Measurements from ENCODE around the gene TNFRSF18. TPM values are rescaled to one million over a fixed set of nuclear protein-coding genes. Genes with fewer than 3 reads are reported as not detected.

The TNFRSF18 gene
- total RNA-seq, 2 experiments from 2014 or later: 126 to 135 TPM

DNA sequence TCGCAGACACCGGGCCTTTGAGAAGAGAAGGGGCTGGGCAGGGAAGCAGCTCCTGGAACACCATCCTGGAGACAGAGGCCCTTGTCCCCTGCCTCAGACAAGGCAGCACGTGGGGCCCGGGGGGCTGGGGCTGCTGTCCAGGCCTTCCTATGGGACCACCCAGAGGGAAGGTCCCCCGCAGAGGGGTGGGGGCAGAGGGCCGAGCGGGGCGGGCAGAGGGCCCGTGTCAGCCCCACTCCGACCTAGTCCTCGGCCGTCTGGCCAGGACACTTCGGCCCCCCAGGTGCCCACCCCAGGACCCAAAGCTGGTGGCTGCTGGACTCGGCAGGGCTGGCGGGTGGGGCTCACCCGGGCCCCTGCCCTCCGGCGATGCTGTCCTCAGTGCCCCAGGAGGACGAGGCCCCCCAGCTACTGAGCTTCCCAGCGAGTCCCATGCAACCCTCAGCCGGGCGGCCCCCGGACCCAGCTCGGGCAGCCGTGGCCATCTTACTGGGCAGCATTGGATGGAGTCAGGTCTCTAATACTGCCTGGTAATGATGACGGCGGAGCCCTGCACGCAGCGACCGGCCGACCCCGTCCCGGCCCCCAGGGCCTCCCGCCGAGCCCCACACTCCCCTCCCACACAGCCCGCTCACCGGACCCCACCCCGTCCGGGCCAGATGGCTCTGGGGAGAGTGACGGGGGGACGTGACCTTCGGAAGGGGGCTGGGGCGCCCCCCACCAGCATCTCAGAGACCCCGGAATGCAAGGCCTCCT is 39.6 kb downstream of the TNFRSF18 start:
- H3K36me3 Mint-ChIP-seq (ENCODE audit: low read depth): no peaks in the 10 kb centered on the region
- no peak overlapping the region for H3K4me3 Mint-ChIP-seq
- no peak overlapping the region for H3K27ac Mint-ChIP-seq
- ATAC-seq (no peak), DNase-seq (no peak)
- H3K27me3 Mint-ChIP-seq: peaks cover 4% of the 10 kb centered on the region
- H3K4me1 Mint-ChIP-seq (ENCODE audit: low read depth): peaks cover 6% of the 10 kb centered on the region
- H3K9me3 Mint-ChIP-seq: no peaks in the 10 kb centered on the region
- TF ChIP-seq, protein P1, sequence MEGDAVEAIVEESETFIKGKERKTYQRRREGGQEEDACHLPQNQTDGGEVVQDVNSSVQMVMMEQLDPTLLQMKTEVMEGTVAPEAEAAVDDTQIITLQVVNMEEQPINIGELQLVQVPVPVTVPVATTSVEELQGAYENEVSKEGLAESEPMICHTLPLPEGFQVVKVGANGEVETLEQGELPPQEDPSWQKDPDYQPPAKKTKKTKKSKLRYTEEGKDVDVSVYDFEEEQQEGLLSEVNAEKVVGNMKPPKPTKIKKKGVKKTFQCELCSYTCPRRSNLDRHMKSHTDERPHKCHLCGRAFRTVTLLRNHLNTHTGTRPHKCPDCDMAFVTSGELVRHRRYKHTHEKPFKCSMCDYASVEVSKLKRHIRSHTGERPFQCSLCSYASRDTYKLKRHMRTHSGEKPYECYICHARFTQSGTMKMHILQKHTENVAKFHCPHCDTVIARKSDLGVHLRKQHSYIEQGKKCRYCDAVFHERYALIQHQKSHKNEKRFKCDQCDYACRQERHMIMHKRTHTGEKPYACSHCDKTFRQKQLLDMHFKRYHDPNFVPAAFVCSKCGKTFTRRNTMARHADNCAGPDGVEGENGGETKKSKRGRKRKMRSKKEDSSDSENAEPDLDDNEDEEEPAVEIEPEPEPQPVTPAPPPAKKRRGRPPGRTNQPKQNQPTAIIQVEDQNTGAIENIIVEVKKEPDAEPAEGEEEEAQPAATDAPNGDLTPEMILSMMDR (IDR thresholded peaks at IDR 0.05): no peak
- CTCF ChIA-PET: no interaction called here
- intact Hi-C loops (cut with micrococcal nuclease): no loop called here
- POLR2A ChIA-PET: no interaction called here

DNA sequence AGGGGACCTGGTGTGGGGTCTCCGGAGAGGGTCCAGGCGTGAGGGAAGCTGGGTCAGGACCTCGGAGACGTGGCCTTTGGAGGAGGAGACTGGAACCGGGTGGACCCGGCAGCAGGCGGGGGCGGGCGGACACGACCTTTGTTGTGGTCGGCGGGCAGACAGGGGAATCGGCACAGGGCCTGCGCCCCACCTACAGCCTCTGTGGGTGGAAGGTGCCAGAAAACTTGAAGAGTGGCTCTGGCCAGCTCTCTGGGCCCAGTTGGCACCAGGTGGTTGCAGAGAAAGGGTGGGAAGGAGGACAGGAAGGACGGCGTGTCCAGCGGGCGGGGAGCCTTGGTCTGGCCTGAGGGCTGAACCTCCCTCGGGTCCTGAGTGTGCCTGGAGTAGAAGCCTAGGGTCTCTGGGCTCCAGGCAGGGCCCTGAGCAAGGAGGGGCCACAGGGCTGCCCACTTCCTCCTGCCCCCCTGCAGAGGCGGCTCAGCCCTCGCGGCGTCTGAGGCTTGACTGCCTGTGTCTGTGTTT is 40.4 kb downstream of the TNFRSF18 start:
- Mint-ChIP-seq H3K4me1 (ENCODE audit: low read depth) (peaks cover 6% of the 10 kb centered on the region), H3K27ac (no peak overlapping the region), H3K4me3 (no peak overlapping the region), H3K27me3 (peaks cover 4% of the 10 kb centered on the region), H3K36me3 (ENCODE audit: low read depth) (no peaks in the 10 kb centered on the region), H3K9me3 (no peaks in the 10 kb centered on the region)
- intact Hi-C loops (cut with micrococcal nuclease): no loop called here
- DNase-seq (no peak), ATAC-seq (no peak)
- CTCF ChIA-PET: no interaction called here
- POLR2A ChIA-PET: interaction anchor here (1.3 kb wide), 1 partner anchor 40 kb away, joined by 3 read pairs; no protein-coding TSS in a partner anchor
- TF ChIP-seq, protein P1 (IDR thresholded peaks at IDR 0.05): no peak

DNA sequence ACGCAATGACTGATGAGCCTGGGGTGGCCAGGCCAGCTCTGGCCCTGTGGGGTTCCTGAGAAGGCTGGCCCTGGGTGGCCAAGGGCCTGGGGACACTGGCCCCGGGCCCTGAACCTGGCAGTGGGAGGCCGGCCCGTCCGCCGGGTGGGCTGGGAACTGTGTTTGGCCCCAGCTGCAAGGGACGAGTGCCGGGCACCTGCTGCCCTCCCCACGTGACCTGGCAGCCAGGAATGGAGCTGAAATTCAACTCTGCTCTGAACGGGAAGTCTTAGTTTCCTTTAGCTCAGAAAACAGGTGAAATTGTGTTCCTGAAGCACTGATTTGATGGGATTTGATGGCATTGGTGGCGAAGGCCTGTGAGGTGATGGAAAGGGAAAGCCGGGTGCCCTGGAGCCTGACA is 40.9 kb downstream of the TNFRSF18 start:
- POLR2A ChIA-PET: interaction anchor here (1.3 kb wide), 1 partner anchor 40 kb away, joined by 3 read pairs; no protein-coding TSS in a partner anchor
- Mint-ChIP-seq H3K36me3 (ENCODE audit: low read depth) (no peaks in the 10 kb centered on the region), H3K4me3 (no peak overlapping the region), H3K9me3 (no peaks in the 10 kb centered on the region), H3K27ac (no peak overlapping the region), H3K4me1 (ENCODE audit: low read depth) (peaks cover 6% of the 10 kb centered on the region), H3K27me3 (peaks cover 4% of the 10 kb centered on the region)
- CTCF ChIA-PET: no interaction called here
- DNase-seq: no peak
- TF ChIP-seq, protein P1 (IDR thresholded peaks at IDR 0.05): no peak
- intact Hi-C loops (cut with micrococcal nuclease): no loop called here
- no peak for ATAC-seq

DNA sequence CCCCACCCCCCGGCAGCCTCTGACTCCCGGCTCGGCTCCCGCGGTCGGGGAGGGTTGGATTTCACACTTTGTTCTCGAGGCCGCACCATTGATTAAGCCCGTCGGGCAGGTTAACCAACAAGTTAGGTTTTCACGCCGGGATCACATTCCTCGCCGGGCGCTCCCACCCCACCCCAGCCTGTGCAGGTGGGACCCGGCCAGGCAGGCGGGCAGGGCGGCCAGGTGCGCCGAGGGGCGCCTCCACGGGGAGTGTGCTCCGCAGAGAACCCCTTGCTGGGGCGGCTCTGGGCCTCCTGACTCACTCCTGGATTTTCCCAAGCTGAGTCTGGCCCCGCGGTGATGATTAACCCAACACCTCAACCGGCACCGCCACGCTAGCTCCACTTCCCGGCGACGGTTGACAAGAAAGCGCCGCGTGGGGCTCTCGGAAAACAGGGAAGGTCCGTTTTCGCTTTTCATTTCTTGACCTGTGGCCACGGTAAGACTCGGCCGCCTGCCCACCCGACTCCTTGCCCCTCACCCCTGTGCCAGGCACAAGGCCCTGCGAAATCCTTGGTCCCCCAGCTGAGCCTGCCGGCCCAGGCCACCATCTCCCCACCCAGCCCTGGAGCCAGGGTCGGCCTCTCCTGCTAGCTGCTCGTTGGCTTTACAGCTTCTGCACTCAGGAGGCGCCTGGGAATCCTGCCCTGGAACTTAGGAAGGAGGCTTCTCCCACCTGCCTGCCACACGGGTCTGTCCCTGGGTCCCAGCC is 41.5 kb downstream of the TNFRSF18 start:
- ChIA-PET CTCF (no interaction called here), POLR2A (interaction anchor here (1.3 kb wide), 1 partner anchor 41 kb away, joined by 3 read pairs; no protein-coding TSS in a partner anchor)
- H3K27ac Mint-ChIP-seq: no peak overlapping the region
- H3K4me1 Mint-ChIP-seq (ENCODE audit: low read depth): peaks cover 2% of the 10 kb centered on the region
- TF ChIP-seq, protein P1 (IDR thresholded peaks at IDR 0.05): no peak
- H3K27me3 Mint-ChIP-seq: peaks cover under 1% of the 10 kb centered on the region
- no peaks in the 10 kb centered on the region for H3K9me3 Mint-ChIP-seq
- no peaks in the 10 kb centered on the region for H3K36me3 Mint-ChIP-seq (ENCODE audit: low read depth)
- DNase-seq (no peak), ATAC-seq (no peak)
- intact Hi-C loops (cut with micrococcal nuclease): no loop called here
- H3K4me3 Mint-ChIP-seq: no peak overlapping the region

DNA sequence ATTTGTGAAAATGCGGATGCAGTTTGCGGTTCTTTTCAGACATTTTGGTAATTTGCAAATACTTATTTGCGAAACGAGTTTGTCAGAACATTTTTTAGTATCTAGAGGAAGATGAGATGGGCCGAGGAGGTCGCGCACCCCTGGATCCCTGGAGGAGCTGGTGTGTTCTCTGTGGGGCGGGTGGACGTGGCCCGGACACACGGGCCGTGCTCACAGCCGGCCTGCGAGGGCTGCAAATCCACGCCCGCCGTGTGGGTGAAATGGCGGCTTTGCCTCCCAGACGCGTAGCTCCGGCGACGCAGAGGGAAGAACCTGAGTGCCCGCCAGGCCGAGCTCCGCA is 42.1 kb downstream of the TNFRSF18 start:
- Mint-ChIP-seq H3K9me3 (no peaks in the 10 kb centered on the region), H3K4me3 (no peak overlapping the region), H3K27me3 (no peaks in the 10 kb centered on the region), H3K36me3 (ENCODE audit: low read depth) (no peaks in the 10 kb centered on the region), H3K4me1 (ENCODE audit: low read depth) (no peaks in the 10 kb centered on the region), H3K27ac (no peak overlapping the region)
- no peak for ATAC-seq
- TF ChIP-seq, protein P1 (IDR thresholded peaks at IDR 0.05): no peak
- ChIA-PET POLR2A (no interaction called here), CTCF (no interaction called here)
- DNase-seq: no peak
- intact Hi-C loops (cut with micrococcal nuclease): no loop called here

Data from activated CD8-positive, alpha-beta T cell treated with anti-CD3 and anti-CD28 coated beads for 36 hours (primary cell).